ENCODE measurements around the gene TCF12. TPM values are rescaled to one million over a fixed set of nuclear protein-coding genes. Genes with fewer than 3 reads are reported as not detected.

The TCF12 gene
- total and polyA plus RNA-seq, 2 of the 8 experiments (the other 6 are each of a cell fraction or from before 2014, with no cell fraction given) = 85.8 to 101 TPM

- Histone ChIP-seq H3K18ac (ENCODE audit: extremely low read depth, low read length) (no peak overlapping the region), H2BK120ac (replicated peaks; ENCODE audit: low read depth, low read length) (no peak overlapping the region), H3K36me3 (ENCODE audit: control insufficient read depth in 2 of 4, insufficient read depth in 4 of 4, low read length in 3 of 4) (no peaks in the 10 kb centered on the region), H3K23me2 (ENCODE audit: low read depth, low read length) (no peaks in the 10 kb centered on the region), H3K9ac (replicated peaks in 1 of 4; ENCODE audit: extremely low read depth in 1 of 4, low read depth in 3 of 4, low read length in 3 of 4) (no peak overlapping the region), H3K79me2 (ENCODE audit: control insufficient read depth in 1 of 2, insufficient read depth in 2 of 2, low read length in 2 of 2) (peaks cover 0 to 15% of the 10 kb centered on the region in 2 experiments; a peak in 2 of 4 replicates), H2AFZ (ENCODE audit: low read length) (no peak overlapping the region), H2AK5ac (ENCODE audit: low read depth, low read length) (no peak overlapping the region), H2BK20ac (ENCODE audit: low read length) (no peak overlapping the region), H2BK12ac (ENCODE audit: low read depth, low read length) (no peak overlapping the region), H3K4me2 (ENCODE audit: insufficient read depth in 1 of 2, low read depth in 2 of 2, low read length in 2 of 2) (no peak overlapping the region), H3K27me3 (replicated peaks in 1 of 4; ENCODE audit: control insufficient read depth in 3 of 4, extremely low read depth in 1 of 4, insufficient read depth in 3 of 4, low read length in 3 of 4) (no peaks in the 10 kb centered on the region), H3K79me1 (ENCODE audit: low read depth, low read length) (no peaks in the 10 kb centered on the region; the same call in 1 of the 2 replicates), H3K56ac (replicated peaks; ENCODE audit: insufficient read length, low read depth, low read length) (no peak overlapping the region), H2BK15ac (ENCODE audit: low read length) (no peak overlapping the region), H4K5ac (ENCODE audit: insufficient read length, low read depth, low read length) (no peak overlapping the region), H3K4me3 (ENCODE audit: extremely low read depth in 1 of 4, insufficient read depth in 2 of 4, low read depth in 3 of 4, low read length in 4 of 4) (no peak overlapping the region), H2BK5ac (ENCODE audit: low read depth, low read length) (no peak overlapping the region), H3K4me1 (replicated peaks in 1 of 4; ENCODE audit: control insufficient read depth in 3 of 4, insufficient read depth in 4 of 4, low read length in 3 of 4) (peaks cover 0 to 9% (median 0%) of the 10 kb centered on the region in 4 experiments; a peak in 3 of 7 replicates), H4K8ac (ENCODE audit: extremely low read depth, insufficient read depth, low read length) (no peak overlapping the region), H3K14ac (ENCODE audit: insufficient read length) (no peak overlapping the region), H3K4ac (replicated peaks; ENCODE audit: insufficient read length, low read depth, low read length) (no peak overlapping the region), H3K9me3 (ENCODE audit: insufficient read depth in 2 of 2, low read depth in 1 of 2, low read length in 1 of 2) (no peaks in the 10 kb centered on the region), H4K91ac (replicated peaks; ENCODE audit: insufficient read length, low read length) (no peak overlapping the region), H3K27ac (ENCODE audit: low read depth, low read length) (no peak overlapping the region), H4K20me1 (replicated peaks in 1 of 2; ENCODE audit: control insufficient read depth in 1 of 2, insufficient read depth in 2 of 2, low read length in 2 of 2) (no peaks in the 10 kb centered on the region), H3K23ac (ENCODE audit: insufficient read length) (no peak overlapping the region)
- WGBS, 2 experiments (ENCODE audit: extremely low coverage in 1 of 2, insufficient coverage in 1 of 2, insufficient read length in 1 of 2, insufficient replicate concordance in 2 of 2, low coverage in 1 of 2, low lambda C conversion rate in 2 of 2, missing lambda C conversion rate in 1 of 2) = 85% methylated on average over 11 of the region's 11 CpGs; no CpG with 5 or more reads in 1 of the 2 experiments
- POLR2A ChIA-PET (ENCODE audit: partially characterized antibody) = interaction anchor here (1.0 kb wide), 1 partner anchor 14 kb away, joined by 3 read pairs; no protein-coding TSS in a partner anchor
- DNase-seq (ENCODE audit: low read depth in 1 of 2, low spot score in 2 of 2) (no peak), FAIRE-seq (no peak)
- CTCF ChIA-PET (ENCODE audit: partially characterized antibody) = interaction anchor here (1.8 kb wide), 1 partner anchor 18 kb away, joined by 4 read pairs; no protein-coding TSS in a partner anchor
- TF ChIP-seq TAF7 (optimal IDR thresholded peaks at IDR 0.05; ENCODE audit: borderline replicate concordance, low read depth, low read length) = no peak
- no peak for TF ChIP-seq YY1 (IDR thresholded peaks at IDR 0.05; ENCODE audit: low read depth, low read length)
- no peak for TF ChIP-seq RXRA (IDR thresholded peaks at IDR 0.05; ENCODE audit: insufficient read depth, low read depth, low read length)
- no peak for TF ChIP-seq CHD1 (IDR thresholded peaks at IDR 0.05; ENCODE audit: low read depth, low read length)
- no peak for TF ChIP-seq JUND (IDR thresholded peaks at IDR 0.05; ENCODE audit: low read length)
- no peak for TF ChIP-seq TCF12 (IDR thresholded peaks at IDR 0.05; ENCODE audit: low read depth, low read length)
- TF ChIP-seq CEBPB (IDR thresholded peaks at IDR 0.05; ENCODE audit: low read depth, low read length) = no peak
- TF ChIP-seq BCL11A (IDR thresholded peaks at IDR 0.05; ENCODE audit: low read depth in 2 of 2, low read length in 2 of 2) = no peak
- no peak for TF ChIP-seq MAX (IDR thresholded peaks at IDR 0.05)
- TF ChIP-seq TBP (IDR thresholded peaks at IDR 0.05; ENCODE audit: low read depth, low read length) = no peak
These were observed 286.8 kb downstream of the TCF12 start for GRCh38 chr15:57205027-57205855.
